GM19468 (cell line): Measurements from ENCODE around the gene CXCR4.

ENCODE experiments used
- ATAC-seq: cut with Tn5 transposase; IDR thresholded peaks from one replicate; pipeline ENCODE4 v1.9.1; 2021; ENCODE audit warnings: mild to moderate bottlenecking, moderate library complexity, moderate number of reproducible peaks; ENCODE audit not compliant: unreplicated experiment; ENCODE audit errors: extremely low read depth

CXCR4 gene

DNA sequence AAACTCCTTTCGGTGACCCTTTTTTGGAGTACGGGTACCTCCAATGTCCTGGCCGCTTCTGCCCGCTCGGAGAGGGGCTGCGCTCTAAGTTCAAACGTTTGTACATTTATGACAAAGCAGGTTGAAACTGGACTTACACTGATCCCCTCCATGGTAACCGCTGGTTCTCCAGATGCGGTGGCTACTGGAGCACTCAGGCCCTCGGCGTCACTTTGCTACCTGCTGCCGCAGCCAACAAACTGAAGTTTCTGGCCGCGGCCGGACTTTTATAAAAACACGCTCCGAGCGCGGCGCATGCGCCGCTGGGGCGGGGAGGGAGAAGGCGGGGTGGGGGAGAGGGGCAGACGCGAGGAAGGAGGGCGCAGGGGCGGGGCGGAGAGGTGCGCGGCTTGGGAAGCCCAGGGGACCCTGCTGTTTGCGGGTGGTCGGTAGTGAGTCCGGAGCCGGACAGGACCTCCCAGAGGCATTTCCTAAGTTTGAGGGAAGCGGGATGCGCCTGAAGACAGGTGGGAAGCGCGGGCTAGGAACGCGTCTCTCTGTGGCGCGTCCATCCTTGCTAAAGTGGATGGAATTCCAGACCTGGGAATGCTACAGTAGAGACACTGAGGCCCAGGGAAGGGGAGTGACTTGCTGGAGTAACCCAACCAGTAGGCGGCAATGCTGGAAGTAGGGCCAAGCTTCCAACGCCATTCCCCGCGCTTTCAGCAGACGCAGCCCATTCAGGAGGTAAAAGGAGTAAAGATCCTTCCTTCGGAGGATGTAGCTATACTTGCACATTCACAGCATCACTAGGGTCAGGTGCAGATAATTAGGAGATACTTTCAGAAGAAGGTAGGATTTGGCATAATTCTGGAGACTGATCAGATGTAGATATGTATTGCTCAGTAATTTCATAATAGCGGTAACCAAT is at the start of gene CXCR4:
Gene CXCR4 (minus strand): TSS at position 241 of the 910 bp plus-strand sequence. CDS start 89 bp downstream, at position 152.
- peak; percentile 19 for ATAC-seq

DNA sequence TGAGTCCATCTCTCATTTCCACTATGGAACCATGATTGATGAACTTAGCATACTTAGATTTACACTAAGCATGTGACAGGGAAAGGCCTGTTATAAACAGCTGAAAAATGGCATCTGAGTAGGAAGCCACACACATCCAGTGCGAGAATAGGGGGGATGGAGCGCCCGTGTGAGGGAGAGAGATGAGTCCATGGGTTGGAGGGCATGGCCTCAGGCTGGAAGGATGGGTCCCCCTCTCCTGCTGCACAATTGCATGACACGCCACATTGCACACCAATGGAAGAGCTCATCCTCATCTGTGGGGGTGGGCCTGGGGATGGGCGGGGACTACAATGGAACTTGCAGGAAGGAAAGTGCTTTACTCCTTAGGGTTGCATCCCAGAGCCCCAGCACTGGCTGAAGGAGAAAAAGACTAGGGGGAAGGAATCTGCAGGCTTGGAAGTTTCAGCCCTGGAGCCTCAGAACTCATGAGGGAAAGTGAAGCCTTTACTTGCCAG is 46.4 kb upstream of the CXCR4 start:
- no peak for ATAC-seq

DNA sequence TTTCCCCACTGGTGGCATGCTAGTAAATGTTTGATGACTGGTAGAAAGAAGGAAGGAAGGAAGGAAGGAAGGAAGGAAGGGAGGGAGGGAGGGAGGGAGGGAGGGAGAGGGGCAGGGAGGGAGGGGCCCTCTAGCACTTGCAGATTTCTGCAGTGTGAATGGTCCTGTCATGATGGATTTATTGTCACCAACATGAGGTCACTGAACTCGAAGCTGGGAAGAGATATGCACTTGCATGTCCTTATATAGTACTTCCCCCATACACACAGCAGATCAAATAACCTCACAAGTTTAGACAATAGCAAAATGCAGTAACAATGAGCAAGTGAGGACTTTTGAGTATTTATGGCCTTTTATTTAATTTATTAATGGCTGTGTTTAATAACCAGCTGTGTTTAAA is 44.5 kb upstream of the CXCR4 start:
- no peak for ATAC-seq

DNA sequence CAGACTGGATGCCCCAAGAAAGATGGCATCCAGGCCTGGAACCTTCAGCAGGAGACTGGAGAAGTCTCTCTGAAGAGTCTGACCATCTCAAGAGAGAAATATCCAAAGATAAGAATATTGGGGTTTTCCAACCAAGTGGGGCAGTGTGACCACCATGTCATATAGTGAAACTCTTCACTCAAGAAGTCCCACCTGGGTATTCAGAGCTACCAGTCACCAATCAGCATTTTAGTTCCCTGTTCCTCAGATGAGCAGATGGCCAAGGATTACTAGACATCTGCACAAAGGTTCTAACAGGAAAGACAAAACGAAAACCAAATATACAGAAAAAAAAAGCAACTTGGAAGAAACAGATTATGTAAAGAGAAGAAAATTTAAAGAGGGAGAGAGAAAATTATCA is 38.5 kb upstream of the CXCR4 start:
- no peak for ATAC-seq

DNA sequence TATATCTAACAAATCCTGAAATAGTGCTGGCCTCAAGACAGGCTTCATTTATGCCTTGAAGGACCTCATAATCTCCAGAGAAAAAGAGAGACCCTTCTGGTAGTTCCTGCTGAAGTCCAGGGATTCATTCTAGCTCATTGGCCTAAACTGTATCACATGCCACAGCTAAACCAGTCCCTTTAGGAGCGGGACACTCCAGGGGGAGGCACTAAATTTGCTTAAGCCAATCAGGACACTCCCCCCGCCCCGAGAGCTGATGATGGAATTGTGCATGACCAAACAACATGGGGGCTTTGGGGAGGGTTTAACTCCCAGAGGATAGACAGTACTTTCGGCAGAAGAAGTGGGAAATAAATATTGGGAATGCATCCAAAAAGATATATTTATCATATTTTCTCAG is 36.4 kb upstream of the CXCR4 start:
- no peak for ATAC-seq

DNA sequence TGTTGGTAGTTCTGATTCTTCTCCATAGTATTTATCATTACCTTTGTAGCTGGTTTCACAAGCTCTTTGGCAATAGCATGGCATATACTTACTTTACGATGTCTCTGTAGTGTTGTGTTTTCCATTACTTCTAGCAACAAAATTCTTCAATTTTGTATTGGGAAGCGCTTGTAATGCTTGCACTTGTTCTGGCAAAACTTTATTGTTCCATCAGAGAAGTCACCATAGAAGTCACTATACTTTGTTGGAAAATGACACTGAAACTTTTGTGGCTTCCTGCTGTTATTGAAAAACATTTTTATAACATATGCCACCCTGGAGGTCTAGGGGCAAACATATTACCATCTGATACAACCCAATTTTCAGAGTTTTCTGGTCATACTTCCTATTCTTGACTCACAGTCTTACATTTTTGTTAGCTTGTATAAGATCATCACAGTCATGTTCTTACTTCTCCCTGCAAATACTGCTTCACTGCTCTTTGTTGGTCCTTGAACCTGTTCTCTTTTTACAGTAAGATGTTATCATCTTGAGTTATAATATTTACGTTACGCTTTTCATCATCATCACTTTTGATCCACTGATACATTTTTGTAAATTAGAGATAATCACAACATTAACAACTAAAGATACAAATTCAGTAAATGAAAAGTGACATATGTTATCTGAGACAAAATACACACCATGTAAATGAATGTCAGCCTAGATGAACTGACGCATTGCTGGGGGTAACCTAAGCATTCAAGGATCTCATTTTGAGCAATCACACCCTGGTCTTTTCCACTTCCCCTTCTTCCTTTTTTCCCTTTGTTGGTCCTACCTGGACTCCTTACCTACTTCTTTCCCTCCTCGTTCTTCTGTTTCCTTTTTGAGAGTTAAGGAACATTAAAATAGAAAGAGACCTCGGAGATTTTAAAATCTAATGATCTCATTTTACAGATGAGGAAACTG is 33.3 kb upstream of the CXCR4 start:
- no peak for ATAC-seq

DNA sequence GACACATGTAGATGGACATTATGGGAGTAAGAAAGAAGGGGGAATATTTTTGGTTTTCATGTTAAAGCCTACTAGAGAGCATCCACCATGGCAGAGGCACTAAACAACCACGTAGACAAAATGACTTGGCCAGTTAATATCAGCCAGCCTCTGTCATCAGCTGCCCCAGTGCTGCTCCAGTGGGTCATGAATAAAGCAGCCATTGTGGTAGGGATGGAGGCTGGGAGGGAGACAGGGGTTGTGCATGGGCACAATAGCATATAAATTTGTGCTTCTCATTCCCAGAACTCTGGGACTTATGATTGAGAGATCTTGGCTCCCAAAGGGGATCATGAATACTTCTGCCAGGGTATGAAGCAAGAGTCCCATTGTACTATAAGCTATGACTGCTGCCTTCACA is 31.1 kb upstream of the CXCR4 start:
- no peak for ATAC-seq

DNA sequence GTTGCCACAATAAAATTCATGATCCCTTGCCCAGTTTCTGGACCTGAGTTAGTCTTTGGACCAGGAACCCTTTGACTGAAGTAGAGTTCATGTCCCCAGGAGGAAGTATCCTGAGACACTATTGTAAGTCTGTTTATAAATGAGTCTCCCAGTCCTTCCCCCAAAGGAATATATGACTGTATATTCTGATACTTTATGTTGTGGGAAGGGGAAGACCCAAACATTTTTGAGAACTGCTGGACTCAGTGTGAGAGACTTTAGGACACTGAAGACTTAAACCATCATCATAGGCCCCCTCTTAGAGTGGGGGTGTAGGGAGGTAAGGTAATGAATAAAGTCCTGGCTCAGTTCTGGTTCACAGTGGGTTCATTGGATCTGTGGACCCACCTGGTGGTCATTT is 28.6 kb upstream of the CXCR4 start:
- ATAC-seq = no peak

DNA sequence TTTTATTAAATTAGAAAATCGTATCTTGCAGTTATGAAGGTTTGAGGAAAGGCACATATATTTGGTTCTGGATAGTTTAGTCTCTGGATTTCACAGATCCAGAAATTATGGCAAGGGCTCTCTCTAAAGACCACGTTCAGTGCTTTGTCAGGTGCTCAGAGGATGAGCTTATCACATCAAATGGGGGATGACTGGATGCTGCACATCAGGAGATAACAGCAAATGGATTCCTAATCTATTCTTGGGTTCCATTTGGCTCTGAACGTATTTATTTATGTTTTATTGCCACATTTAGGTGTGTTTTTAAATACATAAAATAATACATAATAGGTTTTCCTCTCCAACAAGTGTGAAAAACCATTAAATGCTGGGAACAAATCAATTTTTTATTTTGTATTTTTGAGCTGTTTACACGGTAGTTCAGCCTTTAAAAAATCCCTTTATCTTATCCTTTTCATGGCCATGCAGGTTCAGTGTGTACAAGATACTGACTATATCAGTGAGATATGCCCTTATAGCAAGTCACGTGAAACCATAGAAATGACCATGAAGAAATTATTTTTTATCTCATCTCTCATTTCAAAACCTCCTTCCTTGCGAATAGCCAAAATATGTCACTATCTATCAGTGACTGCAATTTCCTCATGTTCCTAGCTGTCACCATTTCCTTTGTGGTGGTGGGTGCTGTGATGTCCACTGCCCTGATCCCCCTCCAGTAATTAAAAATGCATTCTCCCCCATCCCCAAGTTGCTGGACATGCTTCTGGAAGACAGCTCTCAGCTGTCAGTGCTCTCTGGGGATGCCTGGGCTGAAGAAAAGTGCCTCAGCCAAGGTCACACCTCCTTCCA is 25.9 kb upstream of the CXCR4 start:
- ATAC-seq = no peak

DNA sequence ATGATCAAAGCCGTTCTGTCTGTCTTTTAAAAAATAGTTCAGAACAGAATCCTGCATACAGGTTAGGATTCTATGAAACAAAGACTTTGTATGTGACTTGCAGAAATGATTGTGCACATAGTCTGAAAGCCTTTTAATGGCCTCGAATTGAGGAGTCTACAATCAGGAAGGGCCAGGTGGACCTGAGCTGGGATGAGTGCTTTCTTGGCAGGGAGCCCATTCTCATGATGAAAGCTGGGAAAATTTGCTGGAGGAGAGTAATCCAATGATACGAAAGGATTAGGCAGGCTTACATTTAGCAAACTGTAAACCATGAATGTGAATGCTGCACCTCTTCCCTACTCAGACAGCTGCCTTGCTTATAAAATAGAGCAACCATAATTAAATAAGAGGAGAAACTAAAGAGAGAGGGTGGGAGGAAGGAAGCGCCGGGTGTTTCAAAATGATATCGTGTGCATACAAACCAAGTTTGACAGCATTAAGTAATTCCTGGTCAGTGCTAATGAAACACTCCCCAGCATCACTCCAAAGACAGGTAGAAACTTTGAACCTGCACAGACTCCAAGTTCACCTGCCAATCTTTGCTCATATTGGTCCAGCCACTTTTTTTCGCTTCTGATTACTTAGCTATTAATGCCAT is 23.7 kb upstream of the CXCR4 start:
- ATAC-seq = no peak

DNA sequence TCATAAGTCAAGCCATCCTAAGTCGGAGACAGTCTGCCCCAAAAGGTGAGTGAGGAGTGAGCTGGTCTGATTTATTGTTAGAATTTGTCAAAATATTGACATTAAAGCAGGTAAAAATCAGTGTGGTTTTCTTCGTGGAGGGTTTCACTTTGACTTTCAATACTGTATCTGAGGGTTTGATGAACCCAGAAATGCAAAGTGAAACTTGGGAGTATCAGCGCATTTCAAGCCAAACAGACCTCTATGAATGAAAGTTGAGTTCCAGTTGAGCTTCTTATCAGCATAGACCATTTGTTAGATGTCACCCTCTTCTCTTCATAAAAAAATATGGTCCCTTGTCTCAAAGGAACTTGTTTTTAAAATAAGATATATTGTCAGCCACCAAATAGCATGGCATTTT is 21.7 kb upstream of the CXCR4 start:
- ATAC-seq = no peak

DNA sequence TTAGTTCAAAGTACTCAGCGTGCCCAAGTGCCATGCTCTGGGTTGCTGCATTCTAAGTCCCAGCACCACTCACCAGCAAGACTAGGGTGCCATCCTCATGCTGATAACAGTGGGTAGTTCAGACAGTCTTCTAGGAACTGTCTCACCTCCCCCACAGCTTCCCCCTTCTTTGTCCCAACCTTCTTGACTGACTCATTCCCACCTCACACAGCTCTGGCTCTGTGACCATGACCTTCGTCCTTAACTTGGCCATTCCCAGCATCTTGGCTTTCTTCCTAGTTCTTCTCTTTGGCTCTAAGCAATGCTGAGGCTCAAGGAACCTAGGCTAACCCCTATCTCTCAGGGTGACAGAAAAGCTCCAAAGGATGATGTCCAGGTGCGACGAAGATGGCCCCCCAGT is 20.0 kb upstream of the CXCR4 start:
- ATAC-seq = no peak

DNA sequence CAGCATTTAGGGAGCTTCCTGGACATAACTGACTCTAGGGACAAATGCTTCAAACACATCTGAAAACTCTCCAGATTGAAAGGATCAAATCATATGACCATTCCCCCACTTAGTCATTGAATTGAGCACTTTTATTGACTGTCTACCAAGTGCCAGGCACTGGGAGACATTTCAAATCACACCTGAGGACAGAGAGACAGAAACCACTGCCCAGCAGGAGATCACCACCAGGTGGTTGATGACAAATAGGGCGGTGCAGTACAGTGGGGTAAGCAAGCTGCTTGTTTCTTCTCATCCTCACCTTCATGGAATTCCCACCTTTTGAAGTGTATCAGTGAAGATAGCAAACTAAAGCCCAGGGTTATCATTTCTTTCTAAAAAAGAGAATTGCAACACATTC is 19.0 kb upstream of the CXCR4 start:
- ATAC-seq = no peak

DNA sequence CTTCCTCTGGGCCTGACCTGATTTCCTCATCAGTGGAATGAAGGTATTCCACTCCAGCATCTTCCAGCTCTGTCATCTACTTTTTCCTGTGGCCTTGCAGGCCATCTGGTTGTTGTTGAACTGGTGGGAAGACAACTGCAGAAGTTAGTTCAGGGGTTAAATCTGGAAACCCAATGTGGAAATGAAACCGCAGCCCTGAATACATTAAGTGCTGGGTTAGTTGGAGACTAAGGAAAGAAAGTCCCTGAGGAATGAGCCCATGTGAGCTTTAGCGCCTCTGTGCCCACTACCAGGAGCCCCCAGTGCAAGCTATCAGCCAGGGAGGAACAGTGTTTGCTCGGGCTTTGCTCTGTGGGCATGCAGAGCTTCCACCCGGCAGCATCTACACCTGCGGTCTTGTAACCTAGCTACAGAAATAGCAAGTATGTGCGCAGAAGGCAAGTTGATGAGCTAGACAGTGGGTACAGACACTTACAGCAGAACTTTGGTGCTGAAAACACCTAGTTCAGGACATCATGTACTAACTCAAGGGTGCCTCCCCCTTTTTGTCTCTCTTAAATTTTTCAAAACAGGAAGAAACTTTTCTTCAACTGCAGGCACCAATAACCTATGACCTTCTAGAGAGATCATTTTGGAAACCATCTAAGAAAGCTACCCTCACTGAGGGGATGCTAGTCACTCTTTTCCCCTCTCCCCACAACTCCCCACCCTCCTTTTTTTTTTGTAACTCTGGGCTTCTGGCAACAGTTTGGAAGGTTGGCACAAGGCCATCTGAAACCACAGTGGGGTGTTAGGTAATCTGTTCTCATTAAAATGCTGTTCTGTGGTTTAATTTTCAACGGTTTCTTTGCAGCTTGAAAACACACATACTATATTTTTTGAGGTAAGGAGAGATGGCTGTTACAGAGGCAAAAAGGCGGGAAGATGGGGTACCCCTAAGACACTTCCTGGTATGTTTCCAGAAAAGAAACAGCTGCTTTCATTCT is 18.3 kb upstream of the CXCR4 start:
- peak; percentile 22 for ATAC-seq

DNA sequence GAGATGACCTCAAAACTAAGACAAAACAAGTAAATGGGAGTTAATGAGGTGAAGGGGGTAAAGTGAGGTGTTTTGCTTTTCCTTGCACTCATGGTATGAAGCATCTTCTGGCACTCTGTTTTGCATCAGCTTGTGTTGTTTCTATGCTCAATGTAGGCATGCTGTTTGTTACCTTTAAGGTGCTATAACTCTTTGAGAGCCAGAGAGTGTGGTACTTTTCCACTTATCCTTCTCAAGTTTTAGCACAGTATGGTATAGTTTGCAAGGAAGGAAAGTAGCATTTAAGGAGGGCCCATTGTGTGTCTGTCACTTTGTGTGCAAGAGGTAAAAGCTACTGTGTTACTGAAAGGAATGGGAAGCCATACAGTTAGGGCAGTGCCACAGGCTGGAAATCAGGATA is 17.5 kb upstream of the CXCR4 start:
- no peak for ATAC-seq

DNA sequence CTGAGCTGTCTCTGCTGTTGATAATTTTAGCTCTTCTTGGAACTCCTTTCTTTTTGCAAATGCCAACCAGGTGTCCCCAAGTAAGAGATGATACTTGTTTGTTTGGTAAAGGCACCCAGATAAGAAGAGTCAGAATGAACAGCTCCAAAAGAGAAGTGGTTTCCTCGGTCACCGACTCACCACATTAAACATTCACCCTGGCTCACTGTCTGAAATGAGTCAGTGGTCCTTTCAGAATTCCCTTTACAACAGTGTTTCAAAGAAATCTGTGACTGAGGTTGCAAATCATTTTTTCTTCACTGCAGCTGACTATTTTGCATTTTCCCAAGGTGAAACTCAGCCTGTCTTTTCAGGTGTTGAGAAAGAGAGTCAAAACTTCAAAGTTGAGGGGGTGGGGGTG is 16.2 kb upstream of the CXCR4 start:
- ATAC-seq = no peak

DNA sequence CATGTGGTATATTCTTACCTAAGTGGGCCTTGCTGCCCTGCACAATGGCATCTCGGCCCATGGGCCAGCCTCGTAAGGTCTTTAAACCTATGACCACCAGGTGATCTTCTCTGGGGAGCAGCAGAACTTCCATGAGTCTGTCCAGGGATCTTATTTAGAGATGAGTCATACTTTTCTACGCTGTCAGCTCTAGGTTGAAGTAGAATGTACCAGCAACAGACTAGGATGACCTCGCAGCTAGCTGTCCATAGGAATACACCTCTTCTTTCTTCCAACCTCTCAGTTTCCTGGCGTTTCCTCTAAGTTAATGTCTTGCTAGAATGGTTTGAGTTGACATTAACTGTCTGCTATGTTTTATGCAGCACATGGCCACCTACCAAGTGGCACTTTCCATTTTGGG is 15.6 kb upstream of the CXCR4 start:
- ATAC-seq = no peak

DNA sequence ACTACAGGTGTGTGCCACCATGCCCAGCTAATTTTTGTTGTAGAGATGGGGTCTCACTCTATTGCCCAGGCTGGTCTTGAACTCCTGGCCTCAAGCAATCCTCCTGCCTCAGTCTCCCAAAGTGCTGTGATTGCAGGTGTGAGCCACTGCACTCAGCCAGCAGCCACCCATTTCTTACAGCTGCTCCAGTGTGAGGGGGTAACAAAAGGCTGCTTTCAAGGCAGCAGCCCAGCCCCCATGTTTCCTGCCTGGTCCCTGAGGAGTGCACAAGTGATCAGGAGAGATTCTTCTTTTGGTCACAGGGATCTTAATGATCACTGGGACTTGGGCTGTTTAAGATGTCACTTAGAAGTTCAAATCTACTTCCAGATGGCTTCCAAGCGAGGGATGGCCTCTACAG is 15.2 kb upstream of the CXCR4 start:
- no peak for ATAC-seq

DNA sequence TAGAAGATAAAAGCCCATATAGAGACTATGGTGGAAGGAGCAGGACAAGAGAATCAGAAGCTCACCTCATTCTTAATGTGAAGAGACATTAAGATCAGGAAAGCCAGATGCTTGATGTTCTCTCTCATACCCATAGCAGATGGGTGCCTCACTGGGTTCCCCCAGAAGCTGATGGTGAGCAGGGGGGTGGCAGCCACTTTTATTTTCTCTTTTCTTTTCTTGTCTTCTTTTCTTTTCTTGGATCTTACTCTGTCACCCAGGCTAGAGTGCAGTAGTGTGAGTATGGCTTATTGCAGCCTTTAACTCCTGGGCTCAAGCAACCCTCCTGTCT is 14.8 kb upstream of the CXCR4 start:
- ATAC-seq = no peak
